Natural killer cell (primary cell): ENCODE measurements around the gene GORASP2. TPM values are rescaled to one million over a fixed set of nuclear protein-coding genes. Genes with fewer than 3 reads are reported as not detected.

Source experiments
- ATAC-seq, 3 donors: fragments of 150-1000 bp in 2 of 3; fragments of 200-7000 bp in 1 of 3; cut with Tn5 transposase; 1 replicate in 1 of 3; 2 replicates in 2 of 3; pipeline ENCODE4 v1.10.0; 2021; ENCODE audit warnings: mild to moderate bottlenecking in 2 of 3, moderate library complexity in 2 of 3
- DNase-seq, 2 donors: peaks; one replicate each; pipeline versions ENCODE4 v3.0.0 to v3.0.0-alpha.2; 2013 to 2021; ENCODE audit warnings: mixed read lengths in 1 of 2
- H3K27ac ChIP-seq: one replicate; pipeline ENCODE4 v1.5.1; 2013; ENCODE audit warnings: mild to moderate bottlenecking, low read length
- H3K27me3 ChIP-seq: one replicate; pipeline ENCODE4 v1.6.1; 2013; ENCODE audit warnings: low read length; ENCODE audit not compliant: control insufficient read depth, insufficient read depth
- H3K36me3 ChIP-seq: one replicate; pipeline ENCODE4 v1.6.1; 2013; ENCODE audit warnings: low read length; ENCODE audit not compliant: control insufficient read depth, insufficient read depth
- H3K4me1 ChIP-seq: one replicate; pipeline ENCODE4 v1.6.1; 2013; ENCODE audit warnings: low read length; ENCODE audit not compliant: control insufficient read depth, insufficient read depth
- H3K4me3 ChIP-seq: one replicate; pipeline ENCODE4 v1.5.1; 2013; ENCODE audit warnings: low read length
- H3K9me3 ChIP-seq: one replicate; pipeline ENCODE4 v1.6.1; 2013; ENCODE audit warnings: low read length; ENCODE audit not compliant: control insufficient read depth, insufficient read depth
- H3K27ac Mint-ChIP-seq, 2 donors: one replicate each; pipeline ENCODE4 v1.8.0; 2022; ENCODE audit warnings: mild to moderate bottlenecking in 2 of 2, mixed read lengths in 2 of 2, moderate library complexity in 1 of 2
- H3K27me3 Mint-ChIP-seq, 2 donors: one replicate each; pipeline ENCODE4 v1.8.0; 2022; ENCODE audit warnings: low read depth in 2 of 2, mixed read lengths in 2 of 2
- H3K36me3 Mint-ChIP-seq: one replicate; pipeline ENCODE4 v1.8.0; 2022; ENCODE audit warnings: mixed read lengths
- H3K4me1 Mint-ChIP-seq, 2 donors: one replicate each; pipeline ENCODE4 v1.8.0; 2022; ENCODE audit warnings: mixed read lengths in 2 of 2
- H3K4me3 Mint-ChIP-seq: one replicate; pipeline ENCODE4 v1.8.0; 2022; ENCODE audit warnings: mild to moderate bottlenecking, moderate library complexity, mixed read lengths
- H3K9me3 Mint-ChIP-seq, 2 donors: one replicate each; pipeline ENCODE4 v1.8.0; 2022; ENCODE audit warnings: mixed read lengths in 2 of 2
- WGBS: methylation state at CpG from one replicate; pipeline ENCODE4 v1.1.7; 2013; ENCODE audit warnings: missing lambda C conversion rate; ENCODE audit not compliant: insufficient coverage; 5-methylcytosine and 5-hydroxymethylcytosine counted together
- intact Hi-C: fragments of 100-400 bp; cut with micrococcal nuclease; formaldehyde crosslinking; loops from one replicate; pipeline ENCODE4 v1.14.2; 2022
- total RNA-seq, 4 donors: library from RNA; stranded (reverse); fragments of 120-200 nt in 1 of 4; gene quantifications; one replicate each; pipeline versions ENCODE4 v1.2.3 to v1.2.4, GENCODE V29; 2013 to 2022
- TF ChIP-seq, protein P1 (sequence below): fragments of 200-600 bp; IDR thresholded peaks from one replicate; pipeline ENCODE4 v1.8.0; 2022; ENCODE audit warnings: antibody characterized with exemption

The GORASP2 gene
- total RNA-seq, result 10 to 100 TPM; 75.3 to 94.5 (median 80.3) TPM
- total RNA-seq (2013), result 29.9 TPM

DNA sequence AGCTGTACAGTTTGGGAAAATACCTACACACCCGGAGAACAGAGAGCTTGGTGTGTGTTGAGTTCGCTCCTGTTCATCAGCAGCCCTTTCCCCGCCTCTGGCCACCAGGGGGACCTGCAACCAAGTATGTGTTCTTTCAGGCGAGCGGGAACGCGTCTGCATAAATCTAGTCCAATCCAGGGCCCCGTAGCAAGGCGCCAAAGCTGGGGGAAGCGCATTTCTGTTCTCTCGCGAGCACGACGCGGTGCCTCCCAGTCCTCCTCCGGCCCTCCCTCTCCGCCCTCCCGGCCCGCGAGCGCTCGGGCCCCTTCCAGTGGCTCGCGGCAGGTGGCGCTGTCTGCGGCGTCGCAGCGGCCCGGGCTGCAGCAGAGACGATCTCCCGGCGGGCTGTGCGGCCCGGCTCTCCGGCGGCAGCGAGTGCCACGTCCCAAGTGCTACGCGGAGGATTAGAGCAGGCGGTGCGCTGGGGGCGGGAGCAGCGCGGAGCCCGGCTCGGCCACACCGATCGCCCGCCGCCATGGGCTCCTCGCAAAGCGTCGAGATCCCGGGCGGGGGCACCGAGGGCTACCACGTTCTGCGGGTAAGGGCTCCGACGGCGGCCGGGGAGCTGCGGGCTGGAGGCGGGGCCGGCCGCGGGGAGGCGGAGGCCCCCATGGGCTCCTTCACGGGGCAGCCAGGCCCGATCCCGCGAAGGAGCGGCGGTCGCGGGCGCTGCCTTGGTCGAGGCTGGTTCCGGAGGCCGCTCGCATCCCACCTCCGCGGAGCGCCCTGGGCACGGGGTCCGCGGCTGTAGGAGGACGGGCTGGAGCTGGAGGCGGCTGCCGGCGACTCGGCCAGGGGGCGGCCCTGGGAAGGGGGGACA, at the start of gene GORASP2:
TSS of gene GORASP2 (plus strand) at position 430 of the 862 bp plus-strand sequence. CDS start at position 518, 88 bp downstream.
- no peaks in the 10 kb centered on the region for H3K27me3 ChIP-seq
- DNase-seq (peak; percentile 96 to 99), ATAC-seq (peak; percentile 89 to 97 (median 89))
- Mint-ChIP-seq H3K9me3 (no peaks in the 10 kb centered on the region), H3K27ac (peak within 1 kb of the TSS; percentile 93 to 94), H3K4me1 (peaks cover 45 to 54% of the 10 kb centered on the region in 2 donors), H3K27me3 (no peaks in the 10 kb centered on the region), H3K4me3 (peak within 1 kb of the TSS; percentile 96), H3K36me3 (no peaks in the 10 kb centered on the region)
- intact Hi-C loops, result loop anchor here (1.0 to 5.0 kb wide), 6 partner anchors 158 to 1628 kb away; partner anchors contain the start of genes DCAF17, PDK1 and PPIG
- peak within 1 kb of the TSS; percentile 81 for H3K27ac ChIP-seq
- peaks cover 1% of the 10 kb centered on the region for H3K36me3 ChIP-seq
- peaks cover 17% of the 10 kb centered on the region for H3K4me1 ChIP-seq
- H3K4me3 ChIP-seq, result peak within 1 kb of the TSS; percentile 69
- H3K9me3 ChIP-seq, result no peaks in the 10 kb centered on the region
- TF ChIP-seq, protein P1, sequence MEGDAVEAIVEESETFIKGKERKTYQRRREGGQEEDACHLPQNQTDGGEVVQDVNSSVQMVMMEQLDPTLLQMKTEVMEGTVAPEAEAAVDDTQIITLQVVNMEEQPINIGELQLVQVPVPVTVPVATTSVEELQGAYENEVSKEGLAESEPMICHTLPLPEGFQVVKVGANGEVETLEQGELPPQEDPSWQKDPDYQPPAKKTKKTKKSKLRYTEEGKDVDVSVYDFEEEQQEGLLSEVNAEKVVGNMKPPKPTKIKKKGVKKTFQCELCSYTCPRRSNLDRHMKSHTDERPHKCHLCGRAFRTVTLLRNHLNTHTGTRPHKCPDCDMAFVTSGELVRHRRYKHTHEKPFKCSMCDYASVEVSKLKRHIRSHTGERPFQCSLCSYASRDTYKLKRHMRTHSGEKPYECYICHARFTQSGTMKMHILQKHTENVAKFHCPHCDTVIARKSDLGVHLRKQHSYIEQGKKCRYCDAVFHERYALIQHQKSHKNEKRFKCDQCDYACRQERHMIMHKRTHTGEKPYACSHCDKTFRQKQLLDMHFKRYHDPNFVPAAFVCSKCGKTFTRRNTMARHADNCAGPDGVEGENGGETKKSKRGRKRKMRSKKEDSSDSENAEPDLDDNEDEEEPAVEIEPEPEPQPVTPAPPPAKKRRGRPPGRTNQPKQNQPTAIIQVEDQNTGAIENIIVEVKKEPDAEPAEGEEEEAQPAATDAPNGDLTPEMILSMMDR, result peak; percentile 97
- WGBS, result under 1% methylated on average over 95 of the region's 95 CpGs

DNA sequence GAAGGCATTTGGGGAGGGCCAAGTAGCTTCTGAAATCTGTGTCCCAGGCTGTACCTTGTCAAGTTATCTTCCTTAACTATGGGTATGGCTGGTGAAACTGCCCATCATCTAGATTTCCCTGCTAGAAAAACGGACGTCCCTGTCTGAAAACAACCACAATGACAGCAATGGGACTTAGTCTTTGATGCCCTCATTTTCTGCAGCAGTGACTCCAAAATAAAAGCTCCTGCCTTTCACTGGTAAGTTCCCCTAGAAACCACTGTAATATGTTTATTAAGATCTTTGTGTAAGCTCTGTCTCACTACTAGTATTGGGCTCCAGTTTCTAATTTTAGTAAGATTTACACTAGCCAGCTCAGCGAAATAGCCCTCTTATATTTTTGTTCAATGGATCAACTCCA, 47.2 kb upstream of the GORASP2 start:
- Mint-ChIP-seq H3K27me3 (peaks cover 7 to 16% of the 10 kb centered on the region in 2 donors), H3K36me3 (no peaks in the 10 kb centered on the region), H3K4me3 (no peak overlapping the region), H3K9me3 (no peaks in the 10 kb centered on the region), H3K27ac (no peak overlapping the region), H3K4me1 (peaks cover 9 to 10% of the 10 kb centered on the region in 2 donors)
- TF ChIP-seq, protein P1, result no peak
- no peaks in the 10 kb centered on the region for H3K4me1 ChIP-seq
- no peak overlapping the region for H3K4me3 ChIP-seq
- H3K27me3 ChIP-seq, result no peaks in the 10 kb centered on the region
- no peak for ATAC-seq
- H3K9me3 ChIP-seq, result no peaks in the 10 kb centered on the region
- 49% methylated on average over 3 of the region's 3 CpGs for WGBS
- DNase-seq, result no peak
- H3K27ac ChIP-seq, result no peak overlapping the region
- intact Hi-C loops, result no loop called here
- H3K36me3 ChIP-seq, result no peaks in the 10 kb centered on the region

DNA sequence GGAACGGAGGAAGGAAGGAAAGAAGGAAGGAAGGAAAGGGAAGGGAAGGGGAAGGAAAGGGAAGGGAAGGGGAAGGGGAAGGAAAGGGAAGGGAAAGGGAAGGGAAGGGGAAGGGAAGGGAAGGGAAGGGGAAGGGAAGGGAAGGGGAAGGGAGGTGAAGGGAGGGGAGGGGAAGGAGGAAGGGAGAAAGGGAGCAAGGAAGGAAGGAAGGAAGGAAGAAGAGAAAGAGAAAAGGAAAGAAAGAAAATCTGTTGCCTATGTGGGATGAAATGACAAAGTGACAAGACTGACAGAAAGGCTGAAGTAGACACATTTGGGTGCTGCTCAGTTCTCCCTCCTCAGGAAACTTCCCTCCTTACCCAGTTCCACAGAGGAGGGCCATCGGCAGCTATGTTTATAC, 46.3 kb upstream of the GORASP2 start:
- Histone ChIP-seq H3K4me3 (no peak overlapping the region), H3K27ac (no peak overlapping the region), H3K9me3 (no peaks in the 10 kb centered on the region), H3K36me3 (no peaks in the 10 kb centered on the region), H3K27me3 (no peaks in the 10 kb centered on the region), H3K4me1 (no peaks in the 10 kb centered on the region)
- WGBS, result 94% methylated on average over 2 of the region's 2 CpGs
- TF ChIP-seq, protein P1, result no peak
- Mint-ChIP-seq H3K4me1 (peaks cover 9 to 10% of the 10 kb centered on the region in 2 donors), H3K9me3 (no peaks in the 10 kb centered on the region), H3K27ac (no peak overlapping the region), H3K4me3 (no peak overlapping the region), H3K36me3 (no peaks in the 10 kb centered on the region), H3K27me3 (peaks cover 7 to 16% of the 10 kb centered on the region in 2 donors)
- intact Hi-C loops, result no loop called here
- ATAC-seq, result no peak
- no peak for DNase-seq
